ENCODE data around the gene SCN8A. TPM values are rescaled to one million over a fixed set of nuclear protein-coding genes. Genes with fewer than 3 reads are reported as not detected.
"Not testable (repeated sequence)": the region's sequence is repeated elsewhere in the genome, so short reads cannot be mapped to it uniquely, and the experiment has no call there.

SCN8A gene
- total and polyA plus RNA-seq, 2 donors (not counting 3 experiments of a cell fraction or from before 2014, with no cell fraction given), result 9.4 to 20.4 TPM

DNA sequence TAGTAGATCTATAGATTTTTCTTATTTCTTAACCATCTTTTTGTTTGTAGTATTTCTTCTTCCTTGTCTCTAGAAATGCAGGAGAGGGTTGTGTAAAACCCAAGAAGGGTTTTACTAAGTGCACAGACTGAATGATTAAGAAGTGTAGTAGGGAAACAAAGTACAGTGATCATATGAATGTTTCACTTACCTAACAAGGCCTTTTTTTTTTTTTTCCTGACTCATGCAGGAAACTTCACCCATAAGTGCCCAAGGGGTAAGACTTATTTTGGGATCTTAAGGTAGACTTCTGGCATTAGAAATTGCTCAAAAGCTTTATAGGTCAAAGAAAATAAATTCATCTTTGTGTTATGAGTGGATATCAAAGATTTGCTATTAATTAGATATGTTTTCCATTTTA is 10.2 kb downstream of the SCN8A start:
- Histone ChIP-seq H3K9me3 (replicated peaks; ENCODE audit: control insufficient read depth, insufficient read depth, low read length) (no peaks in the 10 kb centered on the region), H3K9me1 (replicated peaks; ENCODE audit: control insufficient read depth, extremely low read depth, insufficient read depth, low read length) (no peaks in the 10 kb centered on the region), H3K36me3 (ENCODE audit: control insufficient read depth in 2 of 2, extremely low read depth in 1 of 2, insufficient read depth in 2 of 2, low read length in 2 of 2) (no peaks in the 10 kb centered on the region), H3K27me3 (ENCODE audit: control insufficient read depth in 2 of 2, insufficient read depth in 2 of 2, low read length in 2 of 2) (no peaks in the 10 kb centered on the region), H2AFZ (ENCODE audit: low read depth, low read length) (no peak overlapping the region), H3K4me2 (ENCODE audit: insufficient read depth, low read length) (no peak overlapping the region), H3K4me1 (ENCODE audit: control insufficient read depth, extremely low read depth, insufficient read depth, low read length) (no peaks in the 10 kb centered on the region), H3K4me3 (replicated peaks in 1 of 3; ENCODE audit: insufficient read depth in 1 of 3, low read depth in 1 of 3, low read length in 3 of 3) (no peak overlapping the region), H3K9ac (replicated peaks; ENCODE audit: extremely low read depth, insufficient read depth, low read length) (no peak overlapping the region), H3K79me2 (ENCODE audit: control insufficient read depth, insufficient read depth, low read length) (no peaks in the 10 kb centered on the region), H3K27ac (ENCODE audit: insufficient read depth, low read depth, low read length) (no peak overlapping the region), H4K20me1 (replicated peaks; ENCODE audit: control insufficient read depth, extremely low read depth, insufficient read depth, low read length) (no peaks in the 10 kb centered on the region)
- ChIA-PET CTCF (no interaction called here), POLR2A (interaction anchor here (0.7 kb wide), 1 partner anchor 10 kb away, joined by 4 read pairs; no protein-coding TSS in a partner anchor)
- dilution Hi-C loops (cut with MboI; ENCODE audit: extremely low pct_ligation_motif_present, low sequenced_read_pairs) (no loop called here), intact Hi-C loops (cut with micrococcal nuclease) (no loop called here)
- TF ChIP-seq JUN (IDR thresholded peaks at IDR 0.05; ENCODE audit: borderline replicate concordance, insufficient read depth, insufficient read length, low read depth), result no peak
- no peak for TF ChIP-seq MAX (IDR thresholded peaks at IDR 0.05; ENCODE audit: insufficient read depth, insufficient read length)
- TF ChIP-seq POLR2A (IDR thresholded peaks at IDR 0.05; ENCODE audit: low read depth, low read length), result no peak
- no peak for TF ChIP-seq GATA2 (IDR thresholded peaks at IDR 0.05; ENCODE audit: insufficient read depth, insufficient read length, low read depth, low read length)
- TF ChIP-seq POLR2AphosphoS5 (IDR thresholded peaks at IDR 0.05; ENCODE audit: insufficient read depth, low read depth, low read length), result no peak
- no peak for TF ChIP-seq EZH2 (IDR thresholded peaks at IDR 0.05; ENCODE audit: borderline replicate concordance, low read depth, low read length, severe bottlenecking)
- TF ChIP-seq, protein P1, sequence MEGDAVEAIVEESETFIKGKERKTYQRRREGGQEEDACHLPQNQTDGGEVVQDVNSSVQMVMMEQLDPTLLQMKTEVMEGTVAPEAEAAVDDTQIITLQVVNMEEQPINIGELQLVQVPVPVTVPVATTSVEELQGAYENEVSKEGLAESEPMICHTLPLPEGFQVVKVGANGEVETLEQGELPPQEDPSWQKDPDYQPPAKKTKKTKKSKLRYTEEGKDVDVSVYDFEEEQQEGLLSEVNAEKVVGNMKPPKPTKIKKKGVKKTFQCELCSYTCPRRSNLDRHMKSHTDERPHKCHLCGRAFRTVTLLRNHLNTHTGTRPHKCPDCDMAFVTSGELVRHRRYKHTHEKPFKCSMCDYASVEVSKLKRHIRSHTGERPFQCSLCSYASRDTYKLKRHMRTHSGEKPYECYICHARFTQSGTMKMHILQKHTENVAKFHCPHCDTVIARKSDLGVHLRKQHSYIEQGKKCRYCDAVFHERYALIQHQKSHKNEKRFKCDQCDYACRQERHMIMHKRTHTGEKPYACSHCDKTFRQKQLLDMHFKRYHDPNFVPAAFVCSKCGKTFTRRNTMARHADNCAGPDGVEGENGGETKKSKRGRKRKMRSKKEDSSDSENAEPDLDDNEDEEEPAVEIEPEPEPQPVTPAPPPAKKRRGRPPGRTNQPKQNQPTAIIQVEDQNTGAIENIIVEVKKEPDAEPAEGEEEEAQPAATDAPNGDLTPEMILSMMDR (IDR thresholded peaks at IDR 0.05; ENCODE audit: extremely low read depth in 1 of 2, insufficient read depth in 1 of 2, low read depth in 1 of 2, low read length in 2 of 2), result no peak
- no peak for TF ChIP-seq MYC (IDR thresholded peaks at IDR 0.05; ENCODE audit: low read depth, low read length)
- TF ChIP-seq FOS (IDR thresholded peaks at IDR 0.05; ENCODE audit: borderline replicate concordance, insufficient read depth, low read length), result no peak
- FAIRE-seq, result no peak
- no peak for DNase-seq (ENCODE audit: low read depth, low spot score)
- no TSS peak for BruUV-seq (replicated peaks)

DNA sequence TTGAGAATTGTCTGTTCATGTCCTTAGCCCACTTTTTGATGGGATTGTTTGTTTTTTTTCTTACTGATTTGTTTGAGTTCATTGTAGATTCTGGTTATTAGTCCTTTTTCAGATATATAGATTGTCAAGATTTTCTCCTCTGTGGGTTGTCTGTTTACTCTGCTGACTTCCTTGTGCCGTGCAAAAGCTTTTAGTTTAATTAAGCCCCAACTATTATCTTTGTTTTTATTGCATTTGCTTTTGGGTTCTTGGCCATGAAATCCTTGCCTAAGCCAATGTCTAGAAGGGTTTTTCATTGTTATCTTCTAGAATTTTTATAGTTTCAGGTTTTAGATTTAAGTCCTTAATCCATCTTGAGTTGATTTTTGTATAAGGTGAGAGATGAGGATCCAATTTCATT is 14.9 kb downstream of the SCN8A start:
- H3K79me2 ChIP-seq (ENCODE audit: control insufficient read depth, insufficient read depth, low read length), result not testable (repeated sequence)

DNA sequence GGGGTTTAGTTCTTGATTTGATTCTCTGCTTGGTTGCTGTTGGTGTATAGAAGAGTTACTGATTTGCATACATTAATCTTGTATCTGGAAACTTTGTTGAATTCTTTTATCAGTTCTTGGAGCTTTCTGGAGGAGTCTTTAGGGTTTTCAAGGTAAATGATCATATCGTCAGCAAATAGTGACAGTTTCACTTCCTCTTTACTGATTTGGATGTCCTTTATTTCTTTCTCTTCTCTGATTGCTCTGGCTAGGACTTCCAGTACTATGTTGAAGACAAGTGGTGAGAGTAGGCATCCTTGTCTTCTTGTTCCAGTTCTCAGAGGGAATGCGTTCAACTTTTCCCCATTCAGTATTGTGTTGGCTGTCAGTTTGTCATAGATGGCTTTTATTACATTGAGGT is 16.2 kb downstream of the SCN8A start:
- H3K4me2 ChIP-seq (ENCODE audit: insufficient read depth, low read length); DNase-seq (ENCODE audit: low read depth, low spot score); H3K4me1 ChIP-seq (ENCODE audit: control insufficient read depth, extremely low read depth, insufficient read depth, low read length); FAIRE-seq; CTCF ChIA-PET; H3K27me3 ChIP-seq (ENCODE audit: control insufficient read depth in 2 of 2, insufficient read depth in 2 of 2, low read length in 2 of 2); BruUV-seq (replicated peaks); H3K9me3 ChIP-seq (replicated peaks; ENCODE audit: control insufficient read depth, insufficient read depth, low read length); dilution Hi-C loops (cut with MboI; ENCODE audit: extremely low pct_ligation_motif_present, low sequenced_read_pairs); H3K27ac ChIP-seq (ENCODE audit: insufficient read depth, low read depth, low read length); H3K4me3 ChIP-seq (replicated peaks in 1 of 3; ENCODE audit: insufficient read depth in 1 of 3, low read depth in 1 of 3, low read length in 3 of 3); POLR2A ChIA-PET; H3K9me1 ChIP-seq (replicated peaks; ENCODE audit: control insufficient read depth, extremely low read depth, insufficient read depth, low read length); intact Hi-C loops (cut with micrococcal nuclease); H3K9ac ChIP-seq (replicated peaks; ENCODE audit: extremely low read depth, insufficient read depth, low read length); H4K20me1 ChIP-seq (replicated peaks; ENCODE audit: control insufficient read depth, extremely low read depth, insufficient read depth, low read length); H2AFZ ChIP-seq (ENCODE audit: low read depth, low read length); H3K36me3 ChIP-seq (ENCODE audit: control insufficient read depth in 2 of 2, extremely low read depth in 1 of 2, insufficient read depth in 2 of 2, low read length in 2 of 2); H3K79me2 ChIP-seq (ENCODE audit: control insufficient read depth, insufficient read depth, low read length): not testable (repeated sequence)

More for the DNA sequence above, 14.9 kb downstream of the SCN8A start:
- H4K20me1 ChIP-seq (replicated peaks; ENCODE audit: control insufficient read depth, extremely low read depth, insufficient read depth, low read length); H3K4me1 ChIP-seq (ENCODE audit: control insufficient read depth, extremely low read depth, insufficient read depth, low read length); H3K36me3 ChIP-seq (ENCODE audit: control insufficient read depth in 2 of 2, extremely low read depth in 1 of 2, insufficient read depth in 2 of 2, low read length in 2 of 2); H3K9ac ChIP-seq (replicated peaks; ENCODE audit: extremely low read depth, insufficient read depth, low read length); BruUV-seq (replicated peaks); H3K9me3 ChIP-seq (replicated peaks; ENCODE audit: control insufficient read depth, insufficient read depth, low read length); H3K4me3 ChIP-seq (replicated peaks in 1 of 3; ENCODE audit: insufficient read depth in 1 of 3, low read depth in 1 of 3, low read length in 3 of 3); H3K27me3 ChIP-seq (ENCODE audit: control insufficient read depth in 2 of 2, insufficient read depth in 2 of 2, low read length in 2 of 2); FAIRE-seq; dilution Hi-C loops (cut with MboI; ENCODE audit: extremely low pct_ligation_motif_present, low sequenced_read_pairs); H3K9me1 ChIP-seq (replicated peaks; ENCODE audit: control insufficient read depth, extremely low read depth, insufficient read depth, low read length); intact Hi-C loops (cut with micrococcal nuclease); H3K27ac ChIP-seq (ENCODE audit: insufficient read depth, low read depth, low read length); DNase-seq (ENCODE audit: low read depth, low spot score); POLR2A ChIA-PET; H2AFZ ChIP-seq (ENCODE audit: low read depth, low read length); CTCF ChIA-PET; H3K4me2 ChIP-seq (ENCODE audit: insufficient read depth, low read length): not testable (repeated sequence)

Measured in endothelial cell of umbilical vein (primary cell).